Skin of body (tissue), 2 donors: ENCODE data around the gene NEMP1. TPM values are rescaled to one million over a fixed set of nuclear protein-coding genes. Genes with fewer than 3 reads are reported as not detected.

ENCODE experiments used
- DNase-seq: peaks from one replicate; lab custom pipeline; 2025; lab: John Stamatoyannopoulos, UW
- total RNA-seq: library from RNA; depleted of rRNA; stranded (reverse); fragments of >200 nt; gene quantifications from one replicate; pipeline ENCODE4 v1.2.3, GENCODE V29; 2014

The NEMP1 gene
- total RNA-seq, 1 donor from 2014 or later: 12.5 TPM

DNA sequence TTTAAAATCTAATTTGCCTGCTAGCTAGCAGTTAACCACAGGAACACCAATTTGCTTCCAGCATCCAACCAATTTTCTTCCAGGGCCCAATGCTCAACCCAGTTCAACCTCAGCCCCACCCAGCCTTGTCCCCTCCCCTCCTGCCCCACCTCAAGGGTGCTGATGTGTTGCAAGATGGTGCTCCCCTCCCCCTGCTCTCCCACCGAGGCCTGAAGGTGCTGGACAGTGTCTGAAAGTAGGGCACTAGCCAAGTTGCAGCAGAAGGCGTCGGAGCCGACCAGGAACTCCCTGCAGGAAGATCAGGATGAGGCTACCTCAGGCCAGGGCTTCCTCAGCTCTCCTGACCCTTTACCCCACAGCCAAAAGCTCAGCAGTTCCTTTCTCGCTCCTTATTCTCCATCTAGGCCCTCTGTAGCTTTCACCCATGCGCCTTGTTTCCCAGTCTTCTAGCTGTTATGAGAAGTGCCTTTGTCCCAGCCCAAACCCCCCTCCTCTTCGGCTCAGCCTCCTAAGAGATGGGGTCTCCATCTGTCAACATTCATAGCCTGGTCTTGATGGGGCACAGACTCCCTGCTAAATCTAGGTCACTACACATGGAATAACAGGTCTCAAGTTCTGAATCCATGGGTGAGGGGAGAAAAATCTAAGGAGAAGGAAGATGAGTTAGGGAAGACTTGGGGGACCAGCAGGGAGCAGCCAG lies 29.0 kb upstream of the NEMP1 start:
- no peak for DNase-seq

- DNase-seq: no peak
These were observed 27.6 kb upstream of the NEMP1 start for GRCh38 chr12:57106021-57106708.

- DNase-seq: no peak
These were observed 26.6 kb upstream of the NEMP1 start for GRCh38 chr12:57105011-57105753.

GRCh38 chr12:57104292-57104910 lies 25.8 kb upstream of the NEMP1 start:
- DNase-seq: no peak

GRCh38 chr12:57103856-57104255 lies 25.3 kb upstream of the NEMP1 start:
- DNase-seq: no peak

- no peak for DNase-seq
These were observed 23.5 kb upstream of the NEMP1 start for GRCh38 chr12:57101892-57102695.

- no peak for DNase-seq
These were observed 21.2 kb upstream of the NEMP1 start for GRCh38 chr12:57099766-57100165.

DNA sequence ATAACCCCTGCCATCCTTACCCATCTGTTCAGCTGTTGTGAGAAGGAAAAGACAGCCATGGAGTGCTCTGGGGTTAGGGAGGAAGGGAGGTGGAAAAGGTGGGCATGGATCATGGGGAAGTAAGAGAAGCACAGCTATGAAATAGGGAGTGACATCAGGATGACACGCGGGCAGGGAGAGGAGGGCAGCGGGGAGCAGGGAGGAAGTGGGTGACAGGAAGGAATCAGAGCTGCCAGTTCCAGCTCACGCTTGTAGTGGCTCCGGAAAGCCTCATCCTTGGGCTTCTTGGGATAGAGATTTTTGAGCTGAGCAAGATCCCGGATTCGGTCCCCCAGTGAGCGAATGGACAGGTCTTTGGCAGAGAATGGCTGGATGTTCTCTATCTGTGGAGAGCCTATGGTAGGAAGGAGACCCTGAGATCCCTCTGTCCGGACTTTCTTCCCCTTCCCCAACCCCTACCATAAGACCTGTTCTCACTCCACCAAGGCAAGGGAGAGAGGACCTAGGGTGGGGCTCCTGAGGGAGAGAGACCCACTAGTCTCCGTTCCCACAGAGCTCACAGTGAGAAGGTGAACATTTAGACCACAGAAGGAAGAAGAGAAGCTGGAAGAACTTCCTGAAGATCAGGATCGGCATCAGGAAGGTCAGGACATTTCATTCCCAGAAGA lies 20.6 kb upstream of the NEMP1 start:
- DNase-seq: no peak

DNA sequence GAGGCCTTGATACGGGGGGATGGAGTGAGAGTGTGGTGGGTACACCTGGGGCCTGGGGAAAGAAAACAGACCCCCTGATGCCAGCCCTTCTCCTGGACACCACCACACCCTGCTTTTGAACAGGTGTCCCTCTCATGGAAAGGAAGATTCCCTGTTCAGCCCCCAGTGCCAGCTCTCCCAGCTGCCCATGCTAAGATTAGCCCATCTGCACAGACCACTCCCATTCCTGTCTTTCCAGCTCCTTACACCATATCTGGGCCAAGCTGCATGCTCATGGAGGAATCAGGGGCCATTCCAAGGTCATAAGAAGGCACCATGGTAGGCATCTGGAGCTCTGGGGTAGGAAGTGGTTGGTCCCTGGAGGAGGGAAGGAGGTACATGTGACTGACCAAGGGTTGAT lies 20.0 kb upstream of the NEMP1 start:
- DNase-seq: no peak

GRCh38 chr12:57097554-57097835 lies 18.9 kb upstream of the NEMP1 start:
- no peak for DNase-seq

DNA sequence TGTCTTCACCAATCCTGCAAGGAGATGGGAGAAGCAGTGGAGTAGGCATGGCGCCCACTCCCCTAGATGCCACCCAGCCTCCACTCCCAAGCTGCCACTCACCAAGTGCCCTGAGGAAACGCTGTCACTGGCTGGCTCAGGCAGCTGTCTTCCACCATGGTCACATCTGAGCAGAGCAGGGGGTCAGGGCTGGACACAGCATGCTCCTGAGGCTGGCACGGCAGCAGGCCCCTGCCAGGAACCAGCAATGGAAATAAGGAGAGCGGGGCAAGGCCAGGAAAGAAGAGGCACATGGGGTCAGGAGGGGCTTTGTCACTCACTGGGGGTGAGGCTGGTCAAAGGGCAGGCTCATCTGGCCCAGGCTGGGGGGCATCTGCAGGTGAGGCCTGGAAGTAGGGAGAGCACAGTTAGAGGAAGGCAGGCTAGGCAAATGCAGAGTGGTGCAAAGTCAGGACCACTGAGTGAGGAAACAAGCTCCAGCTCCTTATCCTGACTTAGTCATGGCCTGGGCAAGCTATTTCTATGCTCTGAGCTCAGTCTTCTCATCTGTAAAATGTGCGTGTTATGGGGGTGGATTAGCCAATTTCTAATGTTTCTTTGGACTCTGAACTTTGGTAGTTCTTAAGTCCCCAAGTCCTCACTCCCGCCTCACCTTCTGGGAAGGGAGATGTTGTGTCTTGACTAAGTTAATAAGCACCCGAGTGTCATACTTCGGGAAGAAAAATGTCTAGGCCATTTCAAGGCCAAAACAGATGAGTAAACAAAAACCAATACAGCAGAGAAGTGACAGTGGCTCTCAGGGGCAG lies 18.4 kb upstream of the NEMP1 start:
- no peak for DNase-seq

GRCh38 chr12:57096099-57096572 lies 17.5 kb upstream of the NEMP1 start:
- peak; percentile 18 for DNase-seq

GRCh38 chr12:57095440-57095839 lies 16.8 kb upstream of the NEMP1 start:
- no peak for DNase-seq

DNA sequence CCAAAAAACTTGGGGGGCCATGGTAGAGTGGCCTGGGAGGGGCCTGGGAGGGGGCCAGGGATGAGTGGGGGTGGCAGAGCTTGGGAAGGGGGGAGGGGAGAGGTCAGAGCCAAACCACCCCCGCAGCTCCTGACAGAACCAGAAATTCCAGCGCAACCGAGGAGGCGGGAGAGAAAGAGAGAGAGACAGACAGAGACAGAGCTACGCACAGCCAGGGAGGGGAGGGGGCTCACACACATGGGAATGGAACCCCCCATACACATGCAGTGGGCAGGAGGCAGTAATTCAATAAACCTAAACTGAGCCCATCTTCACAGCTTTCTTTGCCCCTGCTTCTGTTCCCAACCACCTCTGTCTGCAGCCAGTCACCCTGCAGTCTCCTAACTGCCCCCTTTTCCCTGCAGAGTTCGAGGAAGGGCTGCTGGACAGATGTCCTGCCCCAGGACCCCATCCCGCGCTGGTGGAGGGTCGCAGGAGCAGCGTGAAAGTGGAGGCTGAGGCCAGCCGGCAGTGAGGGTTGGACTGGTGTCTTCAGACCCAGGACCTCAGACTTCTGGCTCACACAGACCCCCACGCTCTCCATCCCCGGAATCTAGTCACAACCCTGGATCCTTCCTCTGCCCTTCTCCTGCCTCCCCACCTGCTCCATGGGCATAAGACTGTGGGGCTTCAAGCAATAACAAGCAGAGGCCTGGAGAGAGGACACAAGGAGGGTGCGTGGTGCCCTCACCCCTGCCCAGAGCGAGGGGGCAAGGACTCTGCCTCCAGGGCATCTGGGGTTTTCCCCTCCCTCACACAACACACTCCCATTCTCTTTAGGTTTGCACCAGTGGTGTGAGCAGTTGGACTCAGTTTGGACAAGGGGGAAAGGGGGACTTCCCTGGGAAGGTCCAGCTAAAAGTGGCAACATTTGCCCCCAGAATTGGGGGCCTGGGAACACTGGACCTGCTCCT lies 15.9 kb upstream of the NEMP1 start:
- DNase-seq: no peak

DNA sequence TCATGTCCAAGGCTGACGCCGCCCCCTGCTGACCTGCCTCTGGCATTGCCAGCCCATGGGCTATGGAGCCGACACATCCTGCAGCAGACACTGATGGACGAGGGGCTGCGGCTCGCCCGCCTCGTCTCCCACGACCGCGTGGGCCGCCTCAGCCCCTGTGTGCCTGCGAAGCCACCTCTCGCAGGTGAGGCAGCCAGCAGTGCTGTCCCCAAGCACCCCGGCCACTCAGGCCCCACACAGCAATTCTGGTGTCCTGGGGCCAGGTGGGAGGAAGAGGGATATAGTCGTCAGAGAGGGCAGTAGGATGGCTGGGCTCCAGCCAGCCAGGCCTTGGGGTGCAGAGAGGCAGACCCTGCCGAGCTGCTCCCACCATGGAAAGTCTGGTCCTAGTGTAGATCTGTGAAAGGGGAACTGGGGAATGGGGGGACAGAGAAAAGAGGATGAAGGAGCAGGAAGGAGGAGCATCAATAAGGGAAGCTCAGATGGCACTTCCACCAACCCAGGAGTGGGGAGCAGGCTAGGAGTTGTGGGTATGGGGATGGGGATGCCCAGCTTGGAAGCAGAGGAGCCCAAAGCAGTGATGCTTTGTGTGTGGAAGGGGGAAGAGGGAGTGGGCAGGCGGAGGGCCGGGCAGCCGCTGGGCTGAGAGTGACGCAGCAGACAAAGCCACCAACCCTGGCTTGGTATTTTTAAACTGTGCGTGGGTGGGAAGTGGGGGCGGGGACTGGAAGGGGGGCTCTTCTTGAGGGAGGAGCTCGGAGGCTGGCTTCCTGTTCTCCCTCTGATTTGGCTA lies 15.0 kb upstream of the NEMP1 start:
- DNase-seq: peak; percentile 41

- DNase-seq: no peak
These were observed 14.4 kb upstream of the NEMP1 start for GRCh38 chr12:57092876-57093414.

GRCh38 chr12:57092529-57092862 lies 13.9 kb upstream of the NEMP1 start:
- no peak for DNase-seq
